Upper lobe of right lung (tissue), 1 donor: ENCODE data around the gene TXNDC17. TPM values are rescaled to one million over a fixed set of nuclear protein-coding genes. Genes with fewer than 3 reads are reported as not detected.

Source experiments
- microRNA-seq: library from miRNA; unstranded; fragments of <30 nt; microRNA quantifications from one replicate; pipeline ENCODE4 v1.2.0, GENCODE V29; 2020; ENCODE audit warnings: borderline microRNAs expressed
- total RNA-seq: library from RNA; stranded (reverse); fragmentation: NEBNext Ultra II Directional; extraction: Animal tissue kit (Norgen Biotek cat#: 25700); gene quantifications from one replicate; pipeline ENCODE4 v1.2.1, GENCODE V29; 2021
- donor health status: DM: no; HTN: yes; CAD: no; lungs with severe emphysema.

Gene TXNDC17
- total RNA-seq, 1 donor from 2014 or later, result 44.6 TPM

Small RNAs within 50 kb of the gene (microRNA-seq; reads per million reads assigned to microRNA genes)
- gene MIR4520-1 (not detected), gene MIR4520-2 (not detected)

Other genes with a start within 250 kb of the TXNDC17 start
- gene AIPL1, start 205.9 kb upstream of the TXNDC17 start, total RNA-seq, result not detected
- gene PIMREG, start 196.6 kb upstream of the TXNDC17 start, total RNA-seq, result 0.26 TPM
- 15.6 TPM for gene PITPNM3, start 84.5 kb upstream of the TXNDC17 start, total RNA-seq
- 18.3 TPM for gene KIAA0753, start 349 bp upstream of the TXNDC17 start, total RNA-seq
- 17.4 TPM for gene MED31, start 10.5 kb downstream of the TXNDC17 start, total RNA-seq
- gene C17orf100, start 10.7 kb downstream of the TXNDC17 start, total RNA-seq, result 1.3 TPM
- not detected for gene SLC13A5, start 72.3 kb downstream of the TXNDC17 start, total RNA-seq
- 89.0 TPM for gene XAF1, start 115.0 kb downstream of the TXNDC17 start, total RNA-seq
- gene FBXO39, start 135.2 kb downstream of the TXNDC17 start, total RNA-seq, result 0.49 TPM
- gene TEKT1, start 190.7 kb downstream of the TXNDC17 start, total RNA-seq, result not detected